Measurements from ENCODE around the gene HOXA3.

Gene HOXA3

GRCh38 chr7:27151931-27152815 lies at the start of gene HOXA3:
HOXA3 (minus strand) TSS chr7:27152583; CDS start chr7:27110640, 41,943 bp downstream.
- DNase-seq = no peak

GRCh38 chr7:27201580-27202017 lies 49.2 kb upstream of the HOXA3 start:
- no peak for DNase-seq

GRCh38 chr7:27200761-27201579 lies 48.6 kb upstream of the HOXA3 start:
- no peak for DNase-seq

- DNase-seq = no peak
Observed at GRCh38 chr7:27199849-27200760, 47.7 kb upstream of the HOXA3 start, which contains the start of gene HOXA13. HOXA13 (minus strand) TSS chr7:27200091; CDS start chr7:27200077, 14 bp downstream.

GRCh38 chr7:27198871-27199801 lies 46.8 kb upstream of the HOXA3 start:
- DNase-seq = no peak

GRCh38 chr7:27198138-27198841 lies 45.9 kb upstream of the HOXA3 start:
- no peak for DNase-seq

- DNase-seq = no peak
Observed at GRCh38 chr7:27197137-27198042, 45.0 kb upstream of the HOXA3 start.

- DNase-seq = peak in 1 of 2 experiments; percentile 5
Observed at GRCh38 chr7:27196287-27196767, 43.9 kb upstream of the HOXA3 start.

GRCh38 chr7:27194686-27195379 lies 42.5 kb upstream of the HOXA3 start:
- no peak for DNase-seq

GRCh38 chr7:27194002-27194352 lies 41.6 kb upstream of the HOXA3 start:
- DNase-seq = no peak

GRCh38 chr7:27193335-27194001 lies 41.1 kb upstream of the HOXA3 start:
- no peak for DNase-seq

- no peak for DNase-seq
Observed at GRCh38 chr7:27192546-27193334, 40.4 kb upstream of the HOXA3 start.

- DNase-seq = no peak
Observed at GRCh38 chr7:27191833-27192545, 39.6 kb upstream of the HOXA3 start.

- DNase-seq = no peak
Observed at GRCh38 chr7:27191161-27191731, 38.9 kb upstream of the HOXA3 start.

GRCh38 chr7:27189997-27190748 lies 37.8 kb upstream of the HOXA3 start:
- no peak for DNase-seq

Data from cerebellar nuclear complex (tissue), 1 donor.